Mammary epithelial cell (primary cell): ENCODE results near the gene ATG2B.

Source experiments
- EZH2 ChIP-seq: IDR thresholded peaks from 2 replicates; pipeline ENCODE4 v1.6.1; 2012; ENCODE audit warnings: low read length, inconsistent platforms, borderline replicate concordance
- TF ChIP-seq, protein P1 (sequence below), 2 donors: IDR thresholded peaks in 1 of 2; conservative IDR thresholded peaks in 1 of 2; 2 replicates each; pipeline ENCODE4 v1.5.1; 2011 to 2012; ENCODE audit warnings: inconsistent platforms in 2 of 2, low read length in 2 of 2, mild to moderate bottlenecking in 2 of 2, control low read depth in 1 of 2, low read depth in 1 of 2; ENCODE audit not compliant: insufficient read depth in 1 of 2; ENCODE audit errors: extremely low read depth in 1 of 2

DNA sequence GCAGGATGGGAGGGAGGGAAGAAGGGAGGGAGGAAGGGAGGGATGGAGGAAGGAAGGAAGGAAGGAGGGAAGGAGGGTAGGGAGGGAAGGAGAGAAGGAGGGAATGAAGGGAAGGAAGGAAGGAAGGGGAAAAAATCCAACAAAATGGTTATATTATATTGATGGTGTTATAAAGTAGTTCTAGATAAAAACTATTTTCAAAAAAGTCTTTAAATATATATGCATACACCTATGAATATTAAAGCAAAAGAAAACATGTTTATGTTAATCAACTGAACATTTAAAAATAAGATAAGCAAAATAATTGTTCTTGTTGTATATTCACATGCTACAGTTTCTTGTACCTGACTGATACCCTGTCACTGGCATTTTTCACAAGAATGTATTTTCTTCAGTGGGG, 105.2 kb downstream of the ATG2B start:
- TF ChIP-seq, protein P1, sequence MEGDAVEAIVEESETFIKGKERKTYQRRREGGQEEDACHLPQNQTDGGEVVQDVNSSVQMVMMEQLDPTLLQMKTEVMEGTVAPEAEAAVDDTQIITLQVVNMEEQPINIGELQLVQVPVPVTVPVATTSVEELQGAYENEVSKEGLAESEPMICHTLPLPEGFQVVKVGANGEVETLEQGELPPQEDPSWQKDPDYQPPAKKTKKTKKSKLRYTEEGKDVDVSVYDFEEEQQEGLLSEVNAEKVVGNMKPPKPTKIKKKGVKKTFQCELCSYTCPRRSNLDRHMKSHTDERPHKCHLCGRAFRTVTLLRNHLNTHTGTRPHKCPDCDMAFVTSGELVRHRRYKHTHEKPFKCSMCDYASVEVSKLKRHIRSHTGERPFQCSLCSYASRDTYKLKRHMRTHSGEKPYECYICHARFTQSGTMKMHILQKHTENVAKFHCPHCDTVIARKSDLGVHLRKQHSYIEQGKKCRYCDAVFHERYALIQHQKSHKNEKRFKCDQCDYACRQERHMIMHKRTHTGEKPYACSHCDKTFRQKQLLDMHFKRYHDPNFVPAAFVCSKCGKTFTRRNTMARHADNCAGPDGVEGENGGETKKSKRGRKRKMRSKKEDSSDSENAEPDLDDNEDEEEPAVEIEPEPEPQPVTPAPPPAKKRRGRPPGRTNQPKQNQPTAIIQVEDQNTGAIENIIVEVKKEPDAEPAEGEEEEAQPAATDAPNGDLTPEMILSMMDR (conservative IDR thresholded peaks at IDR 0.05 in 1 of 2, IDR thresholded peaks at IDR 0.05 in 1 of 2; ENCODE audit: extremely low read depth in 1 of 2, insufficient read depth in 1 of 2, low read depth in 1 of 2, low read length in 2 of 2) = no peak
- no peak for TF ChIP-seq EZH2
